ENCODE results near the gene RNF44.

The RNF44 gene

GRCh38 chr5:176535101-176535663 is 2.0 kb downstream of the RNF44 start:
- no peak for DNase-seq (ENCODE audit: low read depth)

- DNase-seq (ENCODE audit: low read depth): no peak
Observed at GRCh38 chr5:176534640-176535039, 2.6 kb downstream of the RNF44 start.

- no peak for DNase-seq (ENCODE audit: low read depth)
Observed at GRCh38 chr5:176533894-176534611, 3.1 kb downstream of the RNF44 start.

- DNase-seq (ENCODE audit: low read depth): no peak
Observed at GRCh38 chr5:176533390-176533789, 3.8 kb downstream of the RNF44 start.

GRCh38 chr5:176532795-176533194 is 4.4 kb downstream of the RNF44 start:
- no peak for DNase-seq (ENCODE audit: low read depth)

- DNase-seq (ENCODE audit: low read depth): no peak
Observed at GRCh38 chr5:176531902-176532493, 5.2 kb downstream of the RNF44 start.

GRCh38 chr5:176530983-176531901 is 6.0 kb downstream of the RNF44 start:
- DNase-seq (ENCODE audit: low read depth): no peak

GRCh38 chr5:176530393-176530982 is 6.7 kb downstream of the RNF44 start:
- DNase-seq (ENCODE audit: low read depth): no peak

- no peak for DNase-seq (ENCODE audit: low read depth)
Observed at GRCh38 chr5:176529741-176530141, 7.5 kb downstream of the RNF44 start.

- no peak for DNase-seq (ENCODE audit: low read depth)
Observed at GRCh38 chr5:176529116-176529740, 8.0 kb downstream of the RNF44 start.

- no peak for DNase-seq (ENCODE audit: low read depth)
Observed at GRCh38 chr5:176528761-176529115, 8.5 kb downstream of the RNF44 start.

- DNase-seq (ENCODE audit: low read depth): no peak
Observed at GRCh38 chr5:176528301-176528700, 8.9 kb downstream of the RNF44 start.

GRCh38 chr5:176527246-176528222 is 9.7 kb downstream of the RNF44 start:
- DNase-seq (ENCODE audit: low read depth): no peak

GRCh38 chr5:176526462-176526861 is 10.7 kb downstream of the RNF44 start:
- no peak for DNase-seq (ENCODE audit: low read depth)

GRCh38 chr5:176525677-176526076 is 11.5 kb downstream of the RNF44 start:
- DNase-seq (ENCODE audit: low read depth): no peak

GRCh38 chr5:176524987-176525386 is 12.2 kb downstream of the RNF44 start:
- no peak for DNase-seq (ENCODE audit: low read depth)

GRCh38 chr5:176524138-176524537 is 13.1 kb downstream of the RNF44 start:
- no peak for DNase-seq (ENCODE audit: low read depth)

GRCh38 chr5:176521699-176522263 is 15.4 kb downstream of the RNF44 start:
- DNase-seq (ENCODE audit: low read depth): no peak

GRCh38 chr5:176521286-176521685 is 15.9 kb downstream of the RNF44 start:
- no peak for DNase-seq (ENCODE audit: low read depth)
